HG03066 (cell line): ENCODE data around the gene PPP1R15B.

Experiments used
- ATAC-seq: cut with Tn5 transposase; IDR thresholded peaks from one replicate; pipeline ENCODE4 v1.9.1; 2021; ENCODE audit warnings: low read depth; ENCODE audit not compliant: unreplicated experiment

PPP1R15B gene

GRCh38 chr1:204445860-204446412 is 34.3 kb upstream of the PPP1R15B start:
- no peak for ATAC-seq

GRCh38 chr1:204443871-204444581 is 32.4 kb upstream of the PPP1R15B start:
- ATAC-seq: no peak

GRCh38 chr1:204443260-204443619 is 31.6 kb upstream of the PPP1R15B start:
- no peak for ATAC-seq

GRCh38 chr1:204442376-204443259 is 31.0 kb upstream of the PPP1R15B start:
- ATAC-seq: no peak

GRCh38 chr1:204441558-204441957 is 29.9 kb upstream of the PPP1R15B start:
- ATAC-seq: no peak

GRCh38 chr1:204439621-204440375 is 28.2 kb upstream of the PPP1R15B start:
- no peak for ATAC-seq

GRCh38 chr1:204438628-204439027 is 27.0 kb upstream of the PPP1R15B start:
- ATAC-seq: no peak

GRCh38 chr1:204437796-204438570 is 26.4 kb upstream of the PPP1R15B start:
- no peak for ATAC-seq

- ATAC-seq: no peak
Measured at GRCh38 chr1:204435872-204436271, 24.3 kb upstream of the PPP1R15B start.

GRCh38 chr1:204435381-204435831 is 23.8 kb upstream of the PPP1R15B start:
- no peak for ATAC-seq

GRCh38 chr1:204434116-204434755 is 22.6 kb upstream of the PPP1R15B start:
- ATAC-seq: no peak

- ATAC-seq: no peak
Measured at GRCh38 chr1:204432708-204433107, 21.1 kb upstream of the PPP1R15B start.

- ATAC-seq: no peak
Measured at GRCh38 chr1:204431310-204432184, 19.9 kb upstream of the PPP1R15B start.

GRCh38 chr1:204429746-204430145 is 18.1 kb upstream of the PPP1R15B start:
- no peak for ATAC-seq

- no peak for ATAC-seq
Measured at GRCh38 chr1:204426971-204427701, 15.5 kb upstream of the PPP1R15B start.

GRCh38 chr1:204426474-204426873 is 14.9 kb upstream of the PPP1R15B start:
- ATAC-seq: no peak

- ATAC-seq: no peak
Measured at GRCh38 chr1:204426035-204426436, 14.4 kb upstream of the PPP1R15B start.

GRCh38 chr1:204424621-204425020 is 13.0 kb upstream of the PPP1R15B start:
- no peak for ATAC-seq
